Right cardiac atrium (tissue), 5 donors: Measurements from ENCODE around the gene GRIK2. TPM values are rescaled to one million over a fixed set of nuclear protein-coding genes. Genes with fewer than 3 reads are reported as not detected.

ENCODE experiments used
- ATAC-seq, 2 donors: fragments of 200-7000 bp; cut with Tn5 transposase; one replicate each; pipeline versions ENCODE4 v1.8.0 to v1.9.1; 2020; ENCODE audit warnings: moderate library complexity in 2 of 2, mild to moderate bottlenecking in 1 of 2
- DNase-seq, 3 donors: peaks; one replicate each; pipeline ENCODE4 v3.0.0-alpha.2; 2020
- H3K27ac ChIP-seq: one replicate; pipeline ENCODE4 v1.5.1; 2013; ENCODE audit warnings: mild to moderate bottlenecking, low read length, control low read depth, moderate library complexity
- H3K27me3 ChIP-seq: one replicate; pipeline ENCODE4 v1.6.1; 2013; ENCODE audit not compliant: control insufficient read depth, insufficient read depth
- H3K4me1 ChIP-seq: one replicate; pipeline ENCODE4 v1.6.1; 2013; ENCODE audit warnings: low read length; ENCODE audit not compliant: control insufficient read depth, insufficient read depth
- H3K4me3 ChIP-seq: one replicate; pipeline ENCODE4 v1.5.1; 2013; ENCODE audit warnings: low read length, control low read depth
- H3K9me3 ChIP-seq: one replicate; pipeline ENCODE4 v1.6.1; 2013; ENCODE audit warnings: low read length; ENCODE audit not compliant: control insufficient read depth
- WGBS: extraction: QIAGEN DNeasy Blood & Tissue Kit; methylation state at CpG from one replicate; pipeline ENCODE4 v1.1.7; 2013; 5-methylcytosine and 5-hydroxymethylcytosine counted together
- intact Hi-C, 4 donors: fragments of 100-400 bp; cut with DNase I; formaldehyde crosslinking; loops; one replicate each; pipeline versions ENCODE4 v1.11.0 to v1.14.0; 2022 to 2023
- polyA plus RNA-seq: library from polyadenylated mRNA; stranded (reverse); fragments of 200-250 nt; gene quantifications from one replicate; pipeline ENCODE4 v1.2.3, GENCODE V29; 2013
- total RNA-seq, 4 donors: library from RNA; stranded (reverse); fragmentation: NEBNext Ultra II Directional; extraction: Animal tissue kit (Norgen Biotek cat#: 25700); gene quantifications; one replicate each; pipeline ENCODE4 v1.2.1, GENCODE V29; 2021
- donor health status: healthy with polysubstance abuse.
- donor health status: DM: no; HTN: yes; CAD: no.
- donor health status: DM: no; HTN: no; CAD: no.
- donor health status: DM: no; HTN: yes; CAD: no; lungs with severe emphysema.
- donor health status: DM: yes; HTN: yes; CAD: no.

The GRIK2 gene
- total and polyA plus RNA-seq, 5 donors: 7.6 to 26.7 (median 15.2) TPM

DNA sequence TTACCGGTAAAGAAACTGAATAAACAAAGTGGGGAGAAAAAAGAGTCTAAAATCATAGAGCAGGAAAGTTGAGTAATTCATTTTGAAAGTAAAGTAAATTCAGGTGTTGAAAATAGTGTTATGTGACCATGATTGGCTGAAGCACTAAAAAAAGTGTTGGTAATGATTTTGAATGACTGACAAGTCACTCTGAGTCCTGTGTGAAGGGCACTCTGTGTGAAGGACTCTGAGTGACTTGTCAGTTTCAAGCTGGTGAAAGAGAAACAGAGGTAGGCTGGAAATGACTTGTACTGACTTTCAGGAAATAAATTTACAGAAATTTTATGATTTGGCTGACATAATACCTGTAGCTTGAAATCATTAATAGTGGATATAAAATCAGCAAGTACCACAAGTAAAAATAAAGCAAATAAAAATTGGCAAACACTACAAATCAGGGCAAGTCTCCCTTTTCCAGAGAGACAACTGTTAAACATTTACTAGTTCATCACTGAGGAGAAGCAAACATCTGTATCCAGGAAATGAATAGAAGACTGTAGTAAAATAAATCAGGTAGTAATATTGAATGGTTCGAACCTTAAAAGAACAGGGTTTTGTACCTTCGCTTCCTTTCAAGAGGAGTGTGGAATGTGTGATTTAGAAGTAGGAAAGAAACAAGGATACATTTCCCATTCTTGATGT, 630.6 kb downstream of the GRIK2 start:
- Histone ChIP-seq H3K27me3 (no peaks in the 10 kb centered on the region), H3K4me3 (no peak overlapping the region), H3K27ac (no peak overlapping the region), H3K4me1 (no peaks in the 10 kb centered on the region), H3K9me3 (no peaks in the 10 kb centered on the region)
- intact Hi-C loops: no loop called here
- 87% methylated on average over 3 of the region's 3 CpGs for WGBS
- DNase-seq: no peak
- no peak for ATAC-seq

DNA sequence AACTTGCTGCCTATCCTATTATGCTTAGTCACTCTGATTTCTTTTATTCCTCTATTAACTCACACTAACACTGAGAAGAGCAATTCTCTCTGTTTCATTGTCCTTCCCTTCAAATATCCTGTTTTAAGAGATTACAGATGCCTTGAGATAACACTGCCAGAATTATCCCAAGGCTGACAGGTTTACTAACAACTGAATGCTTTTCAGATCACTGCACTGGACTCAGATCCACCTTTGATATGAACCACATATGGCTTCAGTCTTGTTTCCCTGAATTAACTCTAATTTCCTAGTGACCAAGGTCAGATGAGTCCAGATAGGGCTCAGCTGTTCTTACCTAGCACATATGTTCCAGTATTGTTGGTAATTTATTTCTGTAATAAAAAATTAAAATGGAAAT, 633.1 kb downstream of the GRIK2 start:
- no peaks in the 10 kb centered on the region for H3K4me1 ChIP-seq
- ATAC-seq (no peak), DNase-seq (no peak)
- no peak overlapping the region for H3K4me3 ChIP-seq
- no peaks in the 10 kb centered on the region for H3K27me3 ChIP-seq
- no peak overlapping the region for H3K27ac ChIP-seq
- intact Hi-C loops: no loop called here
- H3K9me3 ChIP-seq: no peaks in the 10 kb centered on the region

- no peak for DNase-seq
- no peak overlapping the region for H3K27ac ChIP-seq
- intact Hi-C loops: no loop called here
- no peaks in the 10 kb centered on the region for H3K27me3 ChIP-seq
- no peaks in the 10 kb centered on the region for H3K9me3 ChIP-seq
- ATAC-seq: no peak
- H3K4me1 ChIP-seq: no peaks in the 10 kb centered on the region
- no peak overlapping the region for H3K4me3 ChIP-seq
- 74% methylated on average over 2 of the region's 2 CpGs for WGBS
Measured at GRCh38 chr6:102028176-102028575, 634.7 kb downstream of the GRIK2 start.

DNA sequence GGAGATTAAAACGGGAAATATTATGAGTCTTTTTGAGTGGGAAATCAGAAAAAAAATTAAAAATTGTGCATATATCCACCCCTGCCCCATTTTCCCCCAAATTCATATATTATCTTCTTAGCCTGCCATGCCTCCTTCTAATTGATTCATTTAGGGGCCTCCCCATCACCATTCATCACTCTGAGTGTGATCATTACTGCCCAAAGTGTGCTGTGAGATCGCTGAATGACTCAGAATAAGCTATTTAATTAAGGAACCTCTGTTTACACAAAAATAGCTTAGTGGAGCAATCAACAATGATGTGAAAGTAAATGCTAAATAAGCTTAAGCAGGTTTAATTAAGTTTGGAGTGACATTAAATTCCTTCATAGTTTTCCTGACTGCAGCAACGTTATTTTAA, 645.5 kb downstream of the GRIK2 start:
- no peak overlapping the region for H3K27ac ChIP-seq
- no peaks in the 10 kb centered on the region for H3K9me3 ChIP-seq
- H3K4me1 ChIP-seq: no peaks in the 10 kb centered on the region
- intact Hi-C loops: no loop called here
- ATAC-seq (no peak), DNase-seq (no peak)
- H3K4me3 ChIP-seq: no peak overlapping the region
- no peaks in the 10 kb centered on the region for H3K27me3 ChIP-seq
- WGBS: 60% methylated on average over 3 of the region's 3 CpGs

- WGBS: 74% methylated on average over 3 of the region's 3 CpGs
- no peaks in the 10 kb centered on the region for H3K9me3 ChIP-seq
- no peak overlapping the region for H3K27ac ChIP-seq
- H3K27me3 ChIP-seq: no peaks in the 10 kb centered on the region
- H3K4me3 ChIP-seq: no peak overlapping the region
- DNase-seq: no peak
- intact Hi-C loops: no loop called here
- no peaks in the 10 kb centered on the region for H3K4me1 ChIP-seq
- no peak for ATAC-seq
Measured at GRCh38 chr6:102039441-102039840, 645.9 kb downstream of the GRIK2 start.

GRCh38 chr6:102051001-102051400, 657.5 kb downstream of the GRIK2 start:
- H3K9me3 ChIP-seq: no peaks in the 10 kb centered on the region
- no peak for DNase-seq
- intact Hi-C loops: no loop called here
- no peak for ATAC-seq
- no peak overlapping the region for H3K27ac ChIP-seq
- H3K4me3 ChIP-seq: no peak overlapping the region
- 95% methylated on average over 1 of the region's 1 CpG for WGBS
- H3K4me1 ChIP-seq: no peaks in the 10 kb centered on the region
- no peaks in the 10 kb centered on the region for H3K27me3 ChIP-seq

DNA sequence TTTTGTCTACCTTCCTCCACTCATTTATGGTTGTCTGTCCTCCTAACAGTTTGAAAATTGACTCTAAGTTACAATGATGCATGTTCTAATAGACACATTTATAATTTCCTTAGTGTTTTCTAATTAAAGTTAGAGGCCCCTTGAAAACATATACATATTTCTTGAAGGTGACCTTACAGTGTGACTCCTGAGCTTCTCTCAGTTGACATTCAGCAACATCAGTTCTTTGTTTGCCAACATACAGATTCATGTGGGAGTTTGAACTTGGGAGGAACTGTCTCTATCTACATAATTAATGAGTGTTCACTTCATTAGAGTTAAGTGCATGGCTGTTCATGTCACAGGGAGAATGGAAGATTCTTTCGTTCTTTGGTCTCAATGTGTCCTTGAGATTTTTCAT, 658.2 kb downstream of the GRIK2 start:
- Histone ChIP-seq H3K4me3 (no peak overlapping the region), H3K27ac (no peak overlapping the region), H3K27me3 (no peaks in the 10 kb centered on the region), H3K4me1 (no peaks in the 10 kb centered on the region), H3K9me3 (no peaks in the 10 kb centered on the region)
- intact Hi-C loops: no loop called here
- 74% methylated on average over 1 of the region's 1 CpG for WGBS
- no peak for DNase-seq
- ATAC-seq: no peak

- H3K9me3 ChIP-seq: no peaks in the 10 kb centered on the region
- H3K4me3 ChIP-seq: no peak overlapping the region
- no peak for DNase-seq
- ATAC-seq: no peak
- WGBS: 72% methylated on average over 1 of the region's 1 CpG
- no peaks in the 10 kb centered on the region for H3K4me1 ChIP-seq
- intact Hi-C loops: no loop called here
- H3K27me3 ChIP-seq: no peaks in the 10 kb centered on the region
- no peak overlapping the region for H3K27ac ChIP-seq
Measured at GRCh38 chr6:102064142-102064541, 670.6 kb downstream of the GRIK2 start.

- 52% methylated on average over 1 of the region's 1 CpG for WGBS
- DNase-seq (no peak), ATAC-seq (no peak)
- no peaks in the 10 kb centered on the region for H3K27me3 ChIP-seq
- no peak overlapping the region for H3K27ac ChIP-seq
- intact Hi-C loops: no loop called here
- H3K9me3 ChIP-seq: no peaks in the 10 kb centered on the region
- no peaks in the 10 kb centered on the region for H3K4me1 ChIP-seq
- H3K4me3 ChIP-seq: no peak overlapping the region
Measured at GRCh38 chr6:102066301-102066700, 672.8 kb downstream of the GRIK2 start.

- Histone ChIP-seq H3K4me1 (no peaks in the 10 kb centered on the region), H3K9me3 (no peaks in the 10 kb centered on the region), H3K4me3 (no peak overlapping the region), H3K27ac (no peak overlapping the region), H3K27me3 (no peaks in the 10 kb centered on the region)
- WGBS: 77% methylated on average over 7 of the region's 7 CpGs
- intact Hi-C loops: no loop called here
- ATAC-seq: no peak
- DNase-seq: no peak
Measured at GRCh38 chr6:102068349-102068929, 674.9 kb downstream of the GRIK2 start.

GRCh38 chr6:102075539-102075938, 682.0 kb downstream of the GRIK2 start:
- no peaks in the 10 kb centered on the region for H3K27me3 ChIP-seq
- H3K4me3 ChIP-seq: no peak overlapping the region
- H3K4me1 ChIP-seq: no peaks in the 10 kb centered on the region
- H3K9me3 ChIP-seq: no peaks in the 10 kb centered on the region
- 54% methylated on average over 2 of the region's 2 CpGs for WGBS
- H3K27ac ChIP-seq: no peak overlapping the region
- intact Hi-C loops: no loop called here
- ATAC-seq (no peak), DNase-seq (no peak)

- H3K9me3 ChIP-seq: no peaks in the 10 kb centered on the region
- ATAC-seq (no peak), DNase-seq (no peak)
- H3K27me3 ChIP-seq: no peaks in the 10 kb centered on the region
- intact Hi-C loops: no loop called here
- H3K4me1 ChIP-seq: no peaks in the 10 kb centered on the region
- no peak overlapping the region for H3K4me3 ChIP-seq
- H3K27ac ChIP-seq: no peak overlapping the region
- WGBS: 30% methylated on average over 2 of the region's 2 CpGs
Measured at GRCh38 chr6:102085257-102085656, 691.7 kb downstream of the GRIK2 start.
